Thoracic aorta (tissue), 2 donors: Measurements from ENCODE around the gene TRPM4. TPM values are rescaled to one million over a fixed set of nuclear protein-coding genes. Genes with fewer than 3 reads are reported as not detected.

Experiments
- ATAC-seq: fragments of 150-250 bp; one replicate; pipeline ENCODE4 v1.8.0; 2017; ENCODE audit warnings: low read depth; ENCODE audit not compliant: insufficient number of reproducible peaks, low FRiP score
- DNase-seq: peaks from one replicate; pipeline ENCODE4 v3.0.0-alpha.2; 2020; ENCODE audit warnings: low spot score
- H3K27ac ChIP-seq, 2 donors: fragments of 200-600 bp; sonication (generic); 1 replicate in 1 of 2; 2 replicates in 1 of 2; pipeline ENCODE4 v1.5.1; 2016; ENCODE audit warnings: mild to moderate bottlenecking in 2 of 2, moderate library complexity in 2 of 2
- H3K27me3 ChIP-seq: fragments of 200-600 bp; sonication (generic); replicated peaks from 2 replicates; pipeline ENCODE4 v1.6.0; 2016; ENCODE audit warnings: mild to moderate bottlenecking; ENCODE audit not compliant: insufficient read depth
- H3K36me3 ChIP-seq: fragments of 200-600 bp; sonication (generic); one replicate; pipeline ENCODE4 v1.5.1; 2016
- H3K4me1 ChIP-seq, 2 donors: fragments of 200-600 bp; sonication (generic); 1 replicate in 1 of 2; 2 replicates in 1 of 2; pipeline versions ENCODE4 v1.5.1 to v1.6.0; 2016; ENCODE audit warnings: low read depth in 2 of 2, mild to moderate bottlenecking in 1 of 2; ENCODE audit not compliant: control insufficient read depth in 1 of 2
- H3K4me3 ChIP-seq: fragments of 200-600 bp; sonication (generic); 2 replicates; pipeline ENCODE4 v1.5.1; 2016; ENCODE audit warnings: mild to moderate bottlenecking
- H3K9me3 ChIP-seq: fragments of 200-600 bp; sonication (generic); 2 replicates; pipeline ENCODE4 v1.5.1; 2016
- CTCF ChIP-seq: fragments of 200-600 bp; sonication (generic); IDR thresholded peaks from one replicate; pipeline ENCODE4 v1.5.1; 2019; ENCODE audit warnings: antibody characterized with exemption
- total RNA-seq, 2 donors: library from RNA; depleted of rRNA; stranded (reverse); fragments of >200 nt; gene quantifications; one replicate each; pipeline versions ENCODE4 v1.1.0 to v1.2.3, GENCODE V29; 2016

TRPM4 gene
- total RNA-seq, 2 donors from 2014 or later, result 48.3 to 65.9 TPM

- Histone ChIP-seq H3K4me1 (peaks cover 20 to 34% of the 10 kb centered on the region in 2 donors), H3K9me3 (no peaks in the 10 kb centered on the region), H3K27ac (no peak overlapping the region), H3K27me3 (no peaks in the 10 kb centered on the region), H3K36me3 (no peaks in the 10 kb centered on the region), H3K4me3 (no peak overlapping the region)
- no peak for ATAC-seq
- no peak for TF ChIP-seq CTCF
- DNase-seq, result no peak
These were observed 4.3 kb upstream of the TRPM4 start for GRCh38 chr19:49153167-49153809.

- no peaks in the 10 kb centered on the region for H3K9me3 ChIP-seq
- H3K27ac ChIP-seq, result peak overlapping the region; percentile 27 to 67
- DNase-seq (no peak), ATAC-seq (no peak)
- peaks cover 16 to 34% of the 10 kb centered on the region in 2 donors for H3K4me1 ChIP-seq
- H3K27me3 ChIP-seq, result no peaks in the 10 kb centered on the region
- H3K36me3 ChIP-seq, result no peaks in the 10 kb centered on the region
- no peak overlapping the region for H3K4me3 ChIP-seq
- no peak for TF ChIP-seq CTCF
These were observed 3.3 kb upstream of the TRPM4 start for GRCh38 chr19:49154279-49154678.

- Histone ChIP-seq H3K4me3 (no peak within 1 kb of the TSS), H3K27me3 (no peaks in the 10 kb centered on the region), H3K4me1 (peaks cover 15 to 41% of the 10 kb centered on the region in 2 donors), H3K27ac (peak within 1 kb of the TSS; percentile 36 to 67), H3K36me3 (no peaks in the 10 kb centered on the region), H3K9me3 (no peaks in the 10 kb centered on the region)
- DNase-seq, result no peak
- no peak for ATAC-seq
- TF ChIP-seq CTCF, result no peak
These were observed 2.4 kb upstream of the TRPM4 start, which contains the start of gene HRC for GRCh38 chr19:49155005-49155819. Gene HRC, minus strand, starts transcription at chr19:49155396. Its CDS starts 159 bp downstream, at chr19:49155237.

- ATAC-seq (no peak), DNase-seq (no peak)
- Histone ChIP-seq H3K36me3 (no peaks in the 10 kb centered on the region), H3K27ac (peak overlapping the region; percentile 36 to 67), H3K9me3 (no peaks in the 10 kb centered on the region), H3K4me3 (no peak overlapping the region), H3K4me1 (peaks cover 12 to 41% of the 10 kb centered on the region in 2 donors), H3K27me3 (no peaks in the 10 kb centered on the region)
- TF ChIP-seq CTCF, result no peak
These were observed 1.7 kb upstream of the TRPM4 start for GRCh38 chr19:49155820-49156346.

- no peak for TF ChIP-seq CTCF
- Histone ChIP-seq H3K4me3 (no peak overlapping the region), H3K9me3 (no peaks in the 10 kb centered on the region), H3K36me3 (no peaks in the 10 kb centered on the region), H3K4me1 (peaks cover 16 to 44% of the 10 kb centered on the region in 2 donors), H3K27me3 (no peaks in the 10 kb centered on the region), H3K27ac (no peak overlapping the region)
- DNase-seq (no peak), ATAC-seq (no peak)
These were observed 3.0 kb downstream of the TRPM4 start for GRCh38 chr19:49160450-49161189.
